ENCODE data around the gene MLANA.

DNA sequence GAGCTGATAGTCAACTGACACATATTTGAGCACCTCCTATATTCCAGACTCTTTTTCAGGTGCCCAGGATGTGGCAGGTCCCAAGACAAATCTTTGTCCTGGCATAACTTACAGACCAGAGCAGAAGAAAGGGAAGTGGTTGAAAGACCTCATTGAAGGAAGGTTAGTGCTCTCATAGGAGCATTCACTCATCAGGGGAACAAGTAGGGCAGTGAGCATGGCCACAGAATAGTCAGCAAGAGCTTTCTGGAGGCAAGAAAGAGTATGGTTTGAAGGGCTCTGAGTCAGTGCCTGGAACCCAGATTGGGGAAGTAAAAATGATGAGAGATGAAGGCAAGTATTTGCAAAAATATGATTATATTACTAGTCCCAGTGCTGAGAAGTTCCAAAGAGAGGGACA, 32.8 kb upstream of the MLANA start:
- no peak for TF ChIP-seq POLR2A (IDR thresholded peaks at IDR 0.05)
- TF ChIP-seq, protein P1, sequence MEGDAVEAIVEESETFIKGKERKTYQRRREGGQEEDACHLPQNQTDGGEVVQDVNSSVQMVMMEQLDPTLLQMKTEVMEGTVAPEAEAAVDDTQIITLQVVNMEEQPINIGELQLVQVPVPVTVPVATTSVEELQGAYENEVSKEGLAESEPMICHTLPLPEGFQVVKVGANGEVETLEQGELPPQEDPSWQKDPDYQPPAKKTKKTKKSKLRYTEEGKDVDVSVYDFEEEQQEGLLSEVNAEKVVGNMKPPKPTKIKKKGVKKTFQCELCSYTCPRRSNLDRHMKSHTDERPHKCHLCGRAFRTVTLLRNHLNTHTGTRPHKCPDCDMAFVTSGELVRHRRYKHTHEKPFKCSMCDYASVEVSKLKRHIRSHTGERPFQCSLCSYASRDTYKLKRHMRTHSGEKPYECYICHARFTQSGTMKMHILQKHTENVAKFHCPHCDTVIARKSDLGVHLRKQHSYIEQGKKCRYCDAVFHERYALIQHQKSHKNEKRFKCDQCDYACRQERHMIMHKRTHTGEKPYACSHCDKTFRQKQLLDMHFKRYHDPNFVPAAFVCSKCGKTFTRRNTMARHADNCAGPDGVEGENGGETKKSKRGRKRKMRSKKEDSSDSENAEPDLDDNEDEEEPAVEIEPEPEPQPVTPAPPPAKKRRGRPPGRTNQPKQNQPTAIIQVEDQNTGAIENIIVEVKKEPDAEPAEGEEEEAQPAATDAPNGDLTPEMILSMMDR (IDR thresholded peaks at IDR 0.05), result no peak

All from lower leg skin (tissue), 3 donors.